Skeletal muscle cell (primary cell): ENCODE data around the gene SLC17A2.
"Not testable (repeated sequence)": the region's sequence is repeated elsewhere in the genome, so short reads cannot be mapped to it uniquely, and the experiment has no call there.

Experiments
- DNase-seq: peaks from one replicate; pipeline ENCODE4 v3.0.0-alpha.2; 2010; ENCODE audit warnings: low read depth
- H3K4me3 ChIP-seq: 2 replicates; pipeline ENCODE4 v1.5.1; 2011; ENCODE audit warnings: low read depth, mild to moderate bottlenecking, control low read depth, low read length, moderate library complexity

SLC17A2 gene

DNA sequence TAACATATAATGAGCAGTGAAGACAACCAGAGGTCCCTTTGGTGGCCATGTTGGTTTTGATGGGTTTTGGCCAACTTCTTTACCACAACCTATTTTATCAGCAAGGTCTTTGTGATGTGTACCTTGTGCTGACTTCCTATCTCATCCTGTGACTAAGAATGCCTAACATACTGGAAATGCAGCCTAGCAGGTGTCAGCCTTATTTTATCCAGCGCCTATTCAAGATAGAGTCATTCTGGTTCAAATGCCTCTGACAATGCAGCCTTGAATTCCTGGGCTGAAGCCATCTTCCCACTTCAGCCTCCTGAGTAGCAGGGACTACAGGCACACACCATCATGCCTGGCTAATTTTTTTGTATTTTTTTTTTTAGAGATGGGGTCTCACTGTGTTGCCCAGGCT lies 24.3 kb upstream of the SLC17A2 start:
- no peak for DNase-seq
- H3K4me3 ChIP-seq, result no peak overlapping the region

DNA sequence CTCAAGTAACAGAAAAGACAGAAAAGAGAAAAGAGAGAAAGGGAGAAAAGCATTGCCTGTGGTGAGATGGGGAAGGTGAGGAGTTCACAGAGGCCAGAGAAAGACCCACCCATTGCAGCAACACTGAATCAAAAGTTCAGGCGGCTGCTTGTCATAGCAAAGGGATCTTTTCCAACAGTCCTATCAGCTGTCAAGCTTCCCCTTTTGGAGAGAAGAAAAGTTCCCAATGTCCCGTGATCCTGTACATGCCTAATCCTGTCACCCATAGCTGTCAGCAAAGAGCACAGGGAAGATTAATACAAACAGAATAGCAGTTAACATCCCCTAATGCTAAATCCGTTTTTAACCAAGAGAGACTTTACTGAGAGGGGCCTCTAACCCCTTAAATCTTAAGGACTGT lies 23.2 kb upstream of the SLC17A2 start:
- no peak for DNase-seq
- H3K4me3 ChIP-seq, result no peak overlapping the region

DNA sequence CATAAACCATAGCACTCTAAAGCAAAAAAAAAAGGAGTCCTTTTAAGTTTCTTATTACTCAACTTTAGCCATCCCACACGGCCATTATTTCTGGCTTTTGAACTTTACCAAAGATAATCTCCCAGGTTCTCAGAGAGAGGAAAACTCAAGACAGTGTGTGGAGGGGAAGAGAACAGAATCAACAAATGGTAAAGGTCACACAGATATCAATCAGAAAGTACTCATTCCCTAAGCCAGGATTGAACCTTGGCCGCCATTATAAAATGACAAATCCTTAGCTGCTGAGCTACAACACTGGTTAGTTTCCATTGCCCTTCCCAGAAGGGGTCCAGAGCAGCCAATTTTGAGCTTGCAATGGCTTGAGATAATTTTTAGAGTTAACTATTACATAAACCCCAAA lies 22.0 kb upstream of the SLC17A2 start:
- H3K4me3 ChIP-seq, result no peak overlapping the region

DNA sequence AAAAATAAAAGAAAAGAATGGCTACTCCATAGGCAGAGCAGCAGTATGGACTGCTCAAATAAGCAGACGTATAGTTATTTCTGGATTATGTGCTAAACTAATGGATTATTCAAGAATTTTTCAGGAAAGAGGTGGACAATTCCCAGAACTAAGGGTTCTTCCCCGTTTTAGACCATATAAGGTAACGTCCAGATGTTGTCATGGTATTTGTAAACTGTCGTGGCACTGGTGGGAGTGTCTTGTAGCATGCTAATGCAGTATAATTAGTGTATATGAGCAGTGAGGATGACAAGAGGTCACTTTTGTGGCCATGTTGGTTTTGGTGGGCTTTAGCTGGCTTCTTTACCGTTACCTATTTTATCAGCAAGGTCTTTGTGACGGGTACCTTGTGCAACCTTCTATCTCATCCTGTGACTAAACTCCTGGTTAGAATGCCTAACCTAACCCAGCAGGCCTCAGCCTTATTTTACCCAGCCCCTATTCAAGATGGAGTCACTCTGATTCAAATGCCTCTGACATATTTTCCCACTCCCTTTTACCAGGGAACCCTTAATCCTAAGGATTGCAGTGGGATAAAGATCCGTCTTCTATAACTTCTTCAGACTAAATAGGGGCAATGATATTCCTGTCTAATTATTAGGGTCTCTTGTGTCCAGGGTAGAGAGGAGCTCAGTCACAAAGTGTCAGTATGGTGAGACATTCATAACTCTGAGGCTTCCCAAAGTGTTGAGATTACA lies 21.0 kb upstream of the SLC17A2 start:
- no peak for DNase-seq
- H3K4me3 ChIP-seq, result no peak overlapping the region

More for the DNA sequence above, 22.0 kb upstream of the SLC17A2 start:
- no peak for DNase-seq

DNA sequence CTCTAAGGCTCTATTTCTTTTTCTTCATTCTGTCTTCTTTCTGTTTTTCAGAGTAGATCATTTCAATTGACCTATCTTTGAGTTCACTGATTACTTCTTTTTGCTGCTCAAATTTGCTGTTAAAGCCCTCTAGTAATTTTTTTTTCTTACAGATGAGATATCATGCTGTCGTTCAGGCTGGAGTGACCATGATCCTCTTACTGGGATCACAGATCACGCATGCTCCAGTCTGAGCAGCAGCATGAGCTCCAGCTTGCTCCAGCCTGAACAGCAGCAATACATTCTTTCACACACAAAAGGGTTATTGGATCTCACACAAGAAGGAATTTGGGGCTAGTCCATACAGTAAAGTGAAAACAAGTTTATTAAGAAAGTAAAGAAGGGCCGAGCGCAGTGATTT lies 19.8 kb upstream of the SLC17A2 start:
- no peak for DNase-seq
- H3K4me3 ChIP-seq, result no peak overlapping the region

- DNase-seq, result no peak
- no peak overlapping the region for H3K4me3 ChIP-seq
Observed at GRCh38 chr6:25949695-25950094, 19.2 kb upstream of the SLC17A2 start.

DNA sequence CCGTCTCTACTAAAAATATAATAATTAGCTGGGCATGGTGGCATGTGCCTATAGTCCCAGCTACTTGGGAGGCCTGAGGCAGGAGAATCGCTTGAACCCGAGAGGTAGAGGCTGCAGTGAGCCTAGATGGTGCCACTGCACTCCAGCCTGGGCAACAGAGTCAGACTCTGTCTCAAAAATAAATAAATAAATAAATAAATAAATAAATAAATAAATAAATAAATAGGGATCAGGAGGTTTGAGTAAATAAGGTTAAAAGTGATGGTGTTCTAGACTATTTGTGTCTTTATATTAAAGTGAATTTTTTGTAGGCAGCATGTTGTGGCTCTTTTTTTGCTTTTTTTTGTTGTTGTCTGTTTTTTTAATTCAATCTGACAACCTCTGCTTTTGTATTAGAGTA lies 17.0 kb upstream of the SLC17A2 start:
- H3K4me3 ChIP-seq, DNase-seq: not testable (repeated sequence)

DNA sequence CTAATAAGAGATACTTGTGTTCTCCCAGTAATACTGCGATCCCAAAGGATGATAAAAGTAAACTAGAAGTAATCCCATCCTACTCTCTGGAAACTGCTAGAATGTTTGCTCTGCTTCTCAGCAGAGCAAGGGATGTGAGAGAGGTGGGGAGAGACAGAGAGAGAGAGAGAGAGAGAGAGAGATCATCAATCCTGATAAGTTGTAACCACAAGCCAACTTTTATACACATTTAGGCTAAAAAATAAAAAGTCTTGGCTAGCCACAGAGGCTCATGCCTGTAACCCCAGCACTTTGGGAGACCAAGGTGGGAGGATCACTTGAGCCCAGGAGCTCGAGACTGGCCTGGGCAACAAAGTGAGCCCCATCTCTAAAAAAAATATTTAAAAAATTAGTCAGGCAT lies 16.1 kb upstream of the SLC17A2 start:
- DNase-seq, result no peak
- H3K4me3 ChIP-seq, result no peak overlapping the region

DNA sequence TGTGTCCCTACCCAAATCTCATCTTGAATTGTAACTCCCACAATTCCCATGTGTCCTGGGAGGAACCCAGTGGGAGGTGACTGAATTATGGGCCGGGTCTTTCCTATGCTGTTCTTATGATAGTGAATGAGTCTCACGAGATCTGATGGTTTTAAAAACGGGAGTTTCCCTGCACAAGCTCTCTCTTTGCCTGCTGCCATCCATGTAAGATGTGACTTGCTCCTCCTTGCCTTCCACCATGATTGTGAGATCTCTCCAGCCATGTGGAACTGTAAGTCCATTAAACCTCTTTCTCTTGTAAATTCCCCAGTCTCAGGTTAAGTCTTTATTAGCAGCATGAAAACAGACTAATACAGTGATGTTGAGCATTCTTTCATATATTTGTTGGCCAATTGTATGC lies 15.2 kb upstream of the SLC17A2 start:
- not testable (repeated sequence) for H3K4me3 ChIP-seq, DNase-seq

- no peak overlapping the region for H3K4me3 ChIP-seq
- no peak for DNase-seq
Observed at GRCh38 chr6:25944688-25945574, 14.4 kb upstream of the SLC17A2 start.

DNA sequence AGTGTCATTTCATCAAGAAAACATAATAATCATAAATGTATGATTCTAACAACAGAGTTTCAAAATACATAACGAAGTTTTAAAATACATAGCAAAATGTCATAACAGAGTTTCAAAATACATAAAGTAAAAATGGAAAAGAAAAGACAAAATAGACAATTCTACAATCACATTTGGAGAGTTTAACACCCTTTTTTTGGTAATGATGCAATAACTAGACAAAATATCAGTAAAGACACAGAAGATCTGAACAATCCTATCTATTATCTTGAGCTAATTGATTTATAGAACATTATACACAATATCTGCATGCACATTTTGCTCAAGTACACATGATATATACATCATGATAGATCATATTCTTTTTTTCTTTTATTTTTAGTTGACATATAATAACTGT lies 13.4 kb upstream of the SLC17A2 start:
- H3K4me3 ChIP-seq, result no peak overlapping the region
- DNase-seq, result no peak

DNA sequence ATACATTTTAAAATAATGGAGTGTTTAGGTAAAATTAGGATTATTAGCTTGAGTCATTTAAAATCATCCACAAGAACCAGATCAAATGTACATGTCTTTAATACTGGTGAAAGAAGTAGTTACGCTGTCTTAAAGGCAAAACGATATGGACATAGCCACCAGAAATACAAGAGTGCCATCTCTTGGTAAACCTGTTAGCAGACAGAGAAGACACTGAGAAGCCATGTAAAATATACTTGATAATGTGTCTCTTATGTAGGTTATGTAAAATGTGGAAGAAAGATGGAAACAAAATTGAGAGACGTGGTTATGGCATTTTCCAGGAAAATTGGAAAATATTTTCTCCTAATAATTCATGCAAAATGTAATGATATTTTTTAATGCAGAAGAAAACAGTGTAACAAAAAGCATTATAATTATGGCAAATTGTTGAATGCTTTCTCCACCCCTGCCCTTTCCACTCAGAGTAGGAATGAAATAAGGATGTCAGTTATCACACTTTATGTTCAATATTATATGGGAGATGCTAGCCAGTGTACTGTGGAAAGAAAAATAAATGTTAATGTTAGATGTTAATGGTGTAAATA lies 12.2 kb upstream of the SLC17A2 start:
- DNase-seq, result no peak
- no peak overlapping the region for H3K4me3 ChIP-seq

- DNase-seq, result no peak
- no peak overlapping the region for H3K4me3 ChIP-seq
Observed at GRCh38 chr6:25939593-25939992, 9.1 kb upstream of the SLC17A2 start.

- no peak for DNase-seq
Observed at GRCh38 chr6:25935953-25936352, 5.5 kb upstream of the SLC17A2 start.

DNA sequence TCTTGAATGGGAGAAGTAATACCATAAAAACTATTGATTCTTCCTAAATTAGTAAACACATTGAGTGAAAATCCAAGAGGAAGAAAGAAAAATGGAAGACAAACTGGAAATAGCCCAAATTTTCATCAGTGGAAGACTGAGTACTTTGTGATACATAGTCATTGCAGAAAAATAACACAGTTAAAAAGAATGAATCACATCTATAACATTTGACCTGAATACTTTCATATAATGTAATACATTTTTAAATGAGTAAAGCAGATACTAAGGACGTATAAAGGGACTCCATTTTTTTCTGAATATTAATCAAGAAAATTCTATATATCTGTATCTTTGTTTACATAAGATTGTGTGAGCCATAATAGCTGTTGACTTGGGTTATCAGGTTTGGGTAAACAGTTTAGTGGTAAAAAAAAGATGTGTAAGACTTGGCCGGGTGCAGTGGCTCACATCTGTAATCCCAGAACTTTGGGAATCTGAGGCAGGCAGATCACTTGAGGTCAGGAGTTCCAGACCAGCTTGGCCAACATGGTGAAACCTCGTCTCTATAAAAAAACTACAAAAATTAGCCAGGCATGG lies 4.3 kb upstream of the SLC17A2 start:
- DNase-seq, result no peak
- no peak overlapping the region for H3K4me3 ChIP-seq

More at GRCh38 chr6:25935953-25936352, 5.5 kb upstream of the SLC17A2 start:
- no peak overlapping the region for H3K4me3 ChIP-seq

DNA sequence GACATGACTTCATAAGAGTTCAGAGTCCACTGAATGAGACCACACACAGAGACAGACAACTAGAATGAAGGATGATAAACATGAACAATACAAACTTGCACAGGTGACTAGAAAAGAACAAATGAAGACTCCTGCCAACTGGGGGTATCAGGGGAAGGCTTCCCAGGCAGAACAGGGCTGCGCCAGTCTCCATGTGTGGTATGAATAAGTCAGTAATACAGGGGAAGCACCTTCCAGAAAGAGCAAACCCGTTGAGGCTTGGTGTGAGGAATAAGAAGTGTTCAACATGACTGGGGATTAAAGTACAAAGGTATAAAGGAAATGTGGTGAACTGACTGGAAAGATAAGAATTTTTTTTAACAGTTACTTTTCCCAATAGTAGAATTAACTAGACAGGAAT lies 3.7 kb upstream of the SLC17A2 start:
- no peak overlapping the region for H3K4me3 ChIP-seq
- no peak for DNase-seq

GRCh38 chr6:25931411-25931709 lies 869 bp upstream of the SLC17A2 start:
- no peak for DNase-seq
- no peak overlapping the region for H3K4me3 ChIP-seq

GRCh38 chr6:25929785-25930184 lies 706 bp downstream of the SLC17A2 start:
- not testable (repeated sequence) for H3K4me3 ChIP-seq, DNase-seq

- DNase-seq, result no peak
Observed at GRCh38 chr6:25928562-25929324, 1.7 kb downstream of the SLC17A2 start.

More at GRCh38 chr6:25928562-25929324, 1.7 kb downstream of the SLC17A2 start:
- H3K4me3 ChIP-seq, result no peak overlapping the region
